GM19463 (cell line): Measurements from ENCODE around the gene AGPAT2.

Source experiments
- ATAC-seq: cut with Tn5 transposase; IDR thresholded peaks from one replicate; pipeline ENCODE4 v1.9.1; 2021; ENCODE audit warnings: mild to moderate bottlenecking, moderate library complexity; ENCODE audit not compliant: unreplicated experiment

Gene AGPAT2

GRCh38 chr9:136703276-136703860, 16.1 kb upstream of the AGPAT2 start:
- no peak for ATAC-seq

- ATAC-seq, result no peak
These were observed 14.4 kb upstream of the AGPAT2 start for GRCh38 chr9:136701668-136702053.

- no peak for ATAC-seq
These were observed 13.9 kb upstream of the AGPAT2 start for GRCh38 chr9:136700959-136701667.

- no peak for ATAC-seq
These were observed 13.0 kb upstream of the AGPAT2 start for GRCh38 chr9:136700304-136700703.

GRCh38 chr9:136698635-136699246, 11.5 kb upstream of the AGPAT2 start:
- no peak for ATAC-seq

GRCh38 chr9:136697821-136698526, 10.7 kb upstream of the AGPAT2 start:
- ATAC-seq, result no peak

GRCh38 chr9:136697146-136697820, 10.0 kb upstream of the AGPAT2 start:
- ATAC-seq, result no peak

- no peak for ATAC-seq
These were observed 9.2 kb upstream of the AGPAT2 start for GRCh38 chr9:136696502-136696901.

GRCh38 chr9:136695955-136696354, 8.7 kb upstream of the AGPAT2 start:
- ATAC-seq, result no peak

GRCh38 chr9:136695435-136695895, 8.2 kb upstream of the AGPAT2 start:
- ATAC-seq, result no peak

- no peak for ATAC-seq
These were observed 7.6 kb upstream of the AGPAT2 start for GRCh38 chr9:136694872-136695247.

GRCh38 chr9:136694163-136694871, 7.1 kb upstream of the AGPAT2 start:
- ATAC-seq, result no peak

- ATAC-seq, result no peak
These were observed 6.4 kb upstream of the AGPAT2 start for GRCh38 chr9:136693490-136694162.

GRCh38 chr9:136693135-136693489, 5.9 kb upstream of the AGPAT2 start:
- no peak for ATAC-seq

GRCh38 chr9:136692185-136693134, 5.2 kb upstream of the AGPAT2 start:
- ATAC-seq, result no peak

GRCh38 chr9:136691316-136692184, 4.3 kb upstream of the AGPAT2 start:
- ATAC-seq, result no peak

GRCh38 chr9:136690806-136691261, 3.6 kb upstream of the AGPAT2 start:
- no peak for ATAC-seq
